Measurements from ENCODE around the gene TOMM70. TPM values are rescaled to one million over a fixed set of nuclear protein-coding genes. Genes with fewer than 3 reads are reported as not detected.
"Not testable (repeated sequence)": the region's sequence is repeated elsewhere in the genome, so short reads cannot be mapped to it uniquely, and the experiment has no call there.

TOMM70 gene
- total and polyA plus RNA-seq, 2 donors (not counting 3 experiments of a cell fraction or from before 2014, with no cell fraction given), result 7.6 to 32.3 TPM

DNA sequence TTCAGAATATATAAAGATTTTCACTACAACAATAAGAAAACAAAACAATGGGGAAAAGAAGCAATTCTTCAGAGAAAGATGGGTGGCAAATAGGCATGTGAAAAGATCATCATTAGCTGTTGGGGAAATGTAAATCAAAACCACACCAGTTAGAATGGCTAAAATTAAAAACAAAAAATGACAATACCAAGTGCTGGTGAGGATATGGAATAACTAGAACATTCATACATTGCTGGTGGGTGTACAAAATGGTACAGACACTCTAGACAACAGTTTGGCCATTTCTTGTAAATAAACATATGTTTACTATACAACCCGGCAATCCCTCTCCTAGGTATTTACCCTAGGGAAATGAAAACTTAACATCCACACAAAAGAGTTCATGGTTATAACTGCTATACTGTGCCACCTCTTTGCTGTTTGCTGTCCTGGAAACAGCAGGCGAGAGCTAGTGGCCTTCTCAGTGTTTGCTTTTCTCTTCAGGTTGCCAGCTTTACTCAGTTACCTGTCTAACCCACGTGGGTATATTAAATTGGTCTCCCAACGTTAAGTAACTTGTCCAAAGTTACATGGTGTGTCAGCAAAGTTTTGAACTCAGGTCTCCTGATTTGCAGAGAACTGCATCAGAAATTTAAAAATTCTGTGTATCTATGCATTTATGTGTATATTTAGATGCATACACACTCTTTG is 70.9 kb downstream of the TOMM70 start:
- FAIRE-seq (no peak), DNase-seq (ENCODE audit: low read depth, low spot score) (no peak)
- Histone ChIP-seq H3K9me1 (replicated peaks; ENCODE audit: control insufficient read depth, extremely low read depth, insufficient read depth, low read length) (no peaks in the 10 kb centered on the region), H3K4me3 (replicated peaks in 1 of 3; ENCODE audit: insufficient read depth in 1 of 3, low read depth in 1 of 3, low read length in 3 of 3) (no peak overlapping the region), H3K4me1 (ENCODE audit: control insufficient read depth, extremely low read depth, insufficient read depth, low read length) (peaks cover 4% of the 10 kb centered on the region), H3K27ac (ENCODE audit: insufficient read depth, low read depth, low read length) (no peak overlapping the region), H3K4me2 (ENCODE audit: insufficient read depth, low read length) (no peak overlapping the region), H2AFZ (ENCODE audit: low read depth, low read length) (no peak overlapping the region), H3K36me3 (ENCODE audit: control insufficient read depth in 2 of 2, extremely low read depth in 1 of 2, insufficient read depth in 2 of 2, low read length in 2 of 2) (peaks cover 0 to 2% of the 10 kb centered on the region in 2 experiments), H3K27me3 (ENCODE audit: control insufficient read depth in 2 of 2, insufficient read depth in 2 of 2, low read length in 2 of 2) (no peaks in the 10 kb centered on the region), H3K9me3 (replicated peaks; ENCODE audit: control insufficient read depth, insufficient read depth, low read length) (no peaks in the 10 kb centered on the region), H3K79me2 (ENCODE audit: control insufficient read depth, insufficient read depth, low read length) (no peaks in the 10 kb centered on the region), H3K9ac (replicated peaks; ENCODE audit: extremely low read depth, insufficient read depth, low read length) (no peak overlapping the region), H4K20me1 (replicated peaks; ENCODE audit: control insufficient read depth, extremely low read depth, insufficient read depth, low read length) (no peaks in the 10 kb centered on the region)
- POLR2A ChIA-PET, result no interaction called here
- dilution Hi-C loops (cut with MboI; ENCODE audit: extremely low pct_ligation_motif_present, low sequenced_read_pairs), result no loop called here
- no TSS peak for BruUV-seq (replicated peaks)
- intact Hi-C loops (cut with micrococcal nuclease), result no loop called here
- CTCF ChIA-PET, result no interaction called here
- no peak for TF ChIP-seq FOS (IDR thresholded peaks at IDR 0.05; ENCODE audit: borderline replicate concordance, insufficient read depth, low read length)
- no peak for TF ChIP-seq POLR2A (IDR thresholded peaks at IDR 0.05; ENCODE audit: low read depth, low read length)
- TF ChIP-seq, protein P1, sequence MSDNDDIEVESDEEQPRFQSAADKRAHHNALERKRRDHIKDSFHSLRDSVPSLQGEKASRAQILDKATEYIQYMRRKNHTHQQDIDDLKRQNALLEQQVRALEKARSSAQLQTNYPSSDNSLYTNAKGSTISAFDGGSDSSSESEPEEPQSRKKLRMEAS (IDR thresholded peaks at IDR 0.05; ENCODE audit: insufficient read depth, insufficient read length), result no peak
- TF ChIP-seq, protein P2, sequence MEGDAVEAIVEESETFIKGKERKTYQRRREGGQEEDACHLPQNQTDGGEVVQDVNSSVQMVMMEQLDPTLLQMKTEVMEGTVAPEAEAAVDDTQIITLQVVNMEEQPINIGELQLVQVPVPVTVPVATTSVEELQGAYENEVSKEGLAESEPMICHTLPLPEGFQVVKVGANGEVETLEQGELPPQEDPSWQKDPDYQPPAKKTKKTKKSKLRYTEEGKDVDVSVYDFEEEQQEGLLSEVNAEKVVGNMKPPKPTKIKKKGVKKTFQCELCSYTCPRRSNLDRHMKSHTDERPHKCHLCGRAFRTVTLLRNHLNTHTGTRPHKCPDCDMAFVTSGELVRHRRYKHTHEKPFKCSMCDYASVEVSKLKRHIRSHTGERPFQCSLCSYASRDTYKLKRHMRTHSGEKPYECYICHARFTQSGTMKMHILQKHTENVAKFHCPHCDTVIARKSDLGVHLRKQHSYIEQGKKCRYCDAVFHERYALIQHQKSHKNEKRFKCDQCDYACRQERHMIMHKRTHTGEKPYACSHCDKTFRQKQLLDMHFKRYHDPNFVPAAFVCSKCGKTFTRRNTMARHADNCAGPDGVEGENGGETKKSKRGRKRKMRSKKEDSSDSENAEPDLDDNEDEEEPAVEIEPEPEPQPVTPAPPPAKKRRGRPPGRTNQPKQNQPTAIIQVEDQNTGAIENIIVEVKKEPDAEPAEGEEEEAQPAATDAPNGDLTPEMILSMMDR (IDR thresholded peaks at IDR 0.05; ENCODE audit: extremely low read depth in 1 of 2, insufficient read depth in 1 of 2, low read depth in 1 of 2, low read length in 2 of 2), result no peak
- TF ChIP-seq MYC (IDR thresholded peaks at IDR 0.05; ENCODE audit: low read depth, low read length), result no peak
- TF ChIP-seq EZH2 (IDR thresholded peaks at IDR 0.05; ENCODE audit: borderline replicate concordance, low read depth, low read length, severe bottlenecking), result no peak
- no peak for TF ChIP-seq JUN (IDR thresholded peaks at IDR 0.05; ENCODE audit: borderline replicate concordance, insufficient read depth, insufficient read length, low read depth)
- no peak for TF ChIP-seq POLR2AphosphoS5 (IDR thresholded peaks at IDR 0.05; ENCODE audit: insufficient read depth, low read depth, low read length)
- no peak for TF ChIP-seq GATA2 (IDR thresholded peaks at IDR 0.05; ENCODE audit: insufficient read depth, insufficient read length, low read depth, low read length)

DNA sequence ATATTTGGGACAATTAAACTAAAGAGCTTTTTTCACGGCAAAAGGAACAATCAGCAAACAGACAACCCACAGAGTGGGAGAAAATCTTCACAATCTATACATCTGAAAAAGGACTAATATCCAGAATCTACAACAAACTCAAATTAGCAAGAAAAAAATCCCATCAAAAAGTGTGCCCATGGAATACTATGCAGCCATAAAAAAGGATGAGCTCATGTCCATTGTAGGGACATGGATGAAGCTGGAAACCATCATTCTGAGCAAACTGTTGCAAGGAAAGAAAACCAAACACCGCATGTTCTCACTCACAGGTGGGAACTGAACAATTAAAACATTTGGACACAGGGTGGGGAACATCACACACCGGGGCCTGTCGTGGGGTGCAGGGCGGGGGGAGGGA is 73.5 kb downstream of the TOMM70 start:
- H3K9me1 ChIP-seq (replicated peaks; ENCODE audit: control insufficient read depth, extremely low read depth, insufficient read depth, low read length); H3K36me3 ChIP-seq (ENCODE audit: control insufficient read depth in 2 of 2, extremely low read depth in 1 of 2, insufficient read depth in 2 of 2, low read length in 2 of 2); CTCF ChIA-PET; H3K27ac ChIP-seq (ENCODE audit: insufficient read depth, low read depth, low read length); H3K4me1 ChIP-seq (ENCODE audit: control insufficient read depth, extremely low read depth, insufficient read depth, low read length); BruUV-seq (replicated peaks); H3K9me3 ChIP-seq (replicated peaks; ENCODE audit: control insufficient read depth, insufficient read depth, low read length); H3K4me2 ChIP-seq (ENCODE audit: insufficient read depth, low read length); FAIRE-seq; H3K9ac ChIP-seq (replicated peaks; ENCODE audit: extremely low read depth, insufficient read depth, low read length); H2AFZ ChIP-seq (ENCODE audit: low read depth, low read length); H3K27me3 ChIP-seq (ENCODE audit: control insufficient read depth in 2 of 2, insufficient read depth in 2 of 2, low read length in 2 of 2); H3K79me2 ChIP-seq (ENCODE audit: control insufficient read depth, insufficient read depth, low read length); POLR2A ChIA-PET; DNase-seq (ENCODE audit: low read depth, low spot score); dilution Hi-C loops (cut with MboI; ENCODE audit: extremely low pct_ligation_motif_present, low sequenced_read_pairs); H3K4me3 ChIP-seq (replicated peaks in 1 of 3; ENCODE audit: insufficient read depth in 1 of 3, low read depth in 1 of 3, low read length in 3 of 3); H4K20me1 ChIP-seq (replicated peaks; ENCODE audit: control insufficient read depth, extremely low read depth, insufficient read depth, low read length); intact Hi-C loops (cut with micrococcal nuclease): not testable (repeated sequence)

Measured in endothelial cell of umbilical vein (primary cell).